Renal cortical epithelial cell (primary cell): ENCODE data around the gene SHB. TPM values are rescaled to one million over a fixed set of nuclear protein-coding genes. Genes with fewer than 3 reads are reported as not detected.

Experiments
- DNase-seq: peaks from one replicate; pipeline ENCODE4 v3.0.0-alpha.2; 2011; ENCODE audit warnings: low read depth
- total RNA-seq: library from RNA; depleted of rRNA; stranded (reverse); fragments of >200 nt; gene quantifications from 2 replicates; pipeline ENCODE4 v1.2.3, GENCODE V29; 2014

SHB gene
- total RNA-seq, 1 donor from 2014 or later, result 37.3 TPM

GRCh38 chr9:38088006-38088925 is 19.2 kb upstream of the SHB start:
- DNase-seq, result peak; percentile 21

- no peak for DNase-seq
These were observed 17.5 kb upstream of the SHB start for GRCh38 chr9:38086496-38086895.

GRCh38 chr9:38085308-38085707 is 16.3 kb upstream of the SHB start:
- no peak for DNase-seq

GRCh38 chr9:38084556-38084880 is 15.5 kb upstream of the SHB start:
- no peak for DNase-seq

- peak; percentile 73 for DNase-seq
These were observed 15.0 kb upstream of the SHB start for GRCh38 chr9:38083858-38084555.

GRCh38 chr9:38082446-38083287 is 13.6 kb upstream of the SHB start:
- no peak for DNase-seq

GRCh38 chr9:38081356-38082108 is 12.5 kb upstream of the SHB start:
- no peak for DNase-seq

- no peak for DNase-seq
These were observed 10.5 kb upstream of the SHB start for GRCh38 chr9:38079461-38080031.

GRCh38 chr9:38075272-38075671 is 6.2 kb upstream of the SHB start:
- no peak for DNase-seq

GRCh38 chr9:38074441-38074961 is 5.5 kb upstream of the SHB start:
- DNase-seq, result no peak

- peak; percentile 37 for DNase-seq
These were observed 4.9 kb upstream of the SHB start for GRCh38 chr9:38073882-38074281.

- DNase-seq, result no peak
These were observed 2.6 kb upstream of the SHB start for GRCh38 chr9:38071470-38072134.

GRCh38 chr9:38067859-38068681 is 957 bp downstream of the SHB start:
- DNase-seq, result no peak

GRCh38 chr9:38066914-38067858 is 1.8 kb downstream of the SHB start:
- DNase-seq, result no peak

GRCh38 chr9:38066197-38066913 is 2.7 kb downstream of the SHB start:
- no peak for DNase-seq

- DNase-seq, result no peak
These were observed 3.5 kb downstream of the SHB start for GRCh38 chr9:38065369-38066075.

GRCh38 chr9:38064842-38065368 is 4.1 kb downstream of the SHB start:
- no peak for DNase-seq
